RWPE1 (cell line): ENCODE data around the gene MAP4K4.

Experiments used
- CTCF ChIA-PET: fragments of 350-600 bp; sonication (Branson Sonifier 250); formaldehyde crosslinking; extraction: SDS; loops from one replicate; lab custom pipeline; 2021; lab: Yijun Ruan, JAX
- POLR2A ChIA-PET: fragments of 400-600 bp; formaldehyde crosslinking; extraction: SDS; loops from one replicate; lab custom pipeline; 2020; ENCODE audit warnings: antibody characterized with exemption; ENCODE audit not compliant: low non-redundant PET; lab: Yijun Ruan, JAX
- DNase-seq: peaks from one replicate; pipeline ENCODE4 v3.0.0; 2012; ENCODE audit warnings: low spot score
- H3K27ac ChIP-seq: fragments of 450-650 bp; 2 replicates; pipeline ENCODE4 v1.5.1; 2017
- TF ChIP-seq, protein P1 (sequence below): fragments of 450-650 bp; conservative IDR thresholded peaks from 2 replicates; pipeline ENCODE4 v1.5.1; 2017; ENCODE audit warnings: low read depth, mild to moderate bottlenecking

Gene MAP4K4

DNA sequence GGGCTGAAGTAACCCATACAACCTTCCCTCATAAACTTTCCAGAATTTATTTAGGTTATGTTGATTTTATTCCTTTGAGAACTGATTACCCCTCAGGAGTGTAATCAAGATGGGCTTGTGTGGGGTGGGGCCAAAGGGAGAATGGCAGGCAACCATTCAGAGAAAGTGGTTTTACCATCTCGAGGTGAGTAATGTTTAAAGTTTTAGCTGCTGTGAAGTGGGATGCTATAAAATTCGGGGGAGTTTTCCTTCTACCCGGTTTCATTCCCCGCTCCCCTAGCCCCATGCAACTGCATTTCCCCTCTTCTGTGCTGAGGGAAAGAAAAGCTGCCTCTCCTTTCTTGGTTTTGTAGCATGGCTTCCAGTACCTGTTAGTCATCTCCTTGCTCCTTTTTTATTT lies 34.7 kb downstream of the MAP4K4 start:
- no peak overlapping the region for H3K27ac ChIP-seq
- ChIA-PET CTCF (interaction anchor here (0.6 kb wide), 2 partner anchors 77 to 144 kb away, joined by 3 read pairs; no protein-coding TSS in a partner anchor), POLR2A (no interaction called here)
- TF ChIP-seq, protein P1, sequence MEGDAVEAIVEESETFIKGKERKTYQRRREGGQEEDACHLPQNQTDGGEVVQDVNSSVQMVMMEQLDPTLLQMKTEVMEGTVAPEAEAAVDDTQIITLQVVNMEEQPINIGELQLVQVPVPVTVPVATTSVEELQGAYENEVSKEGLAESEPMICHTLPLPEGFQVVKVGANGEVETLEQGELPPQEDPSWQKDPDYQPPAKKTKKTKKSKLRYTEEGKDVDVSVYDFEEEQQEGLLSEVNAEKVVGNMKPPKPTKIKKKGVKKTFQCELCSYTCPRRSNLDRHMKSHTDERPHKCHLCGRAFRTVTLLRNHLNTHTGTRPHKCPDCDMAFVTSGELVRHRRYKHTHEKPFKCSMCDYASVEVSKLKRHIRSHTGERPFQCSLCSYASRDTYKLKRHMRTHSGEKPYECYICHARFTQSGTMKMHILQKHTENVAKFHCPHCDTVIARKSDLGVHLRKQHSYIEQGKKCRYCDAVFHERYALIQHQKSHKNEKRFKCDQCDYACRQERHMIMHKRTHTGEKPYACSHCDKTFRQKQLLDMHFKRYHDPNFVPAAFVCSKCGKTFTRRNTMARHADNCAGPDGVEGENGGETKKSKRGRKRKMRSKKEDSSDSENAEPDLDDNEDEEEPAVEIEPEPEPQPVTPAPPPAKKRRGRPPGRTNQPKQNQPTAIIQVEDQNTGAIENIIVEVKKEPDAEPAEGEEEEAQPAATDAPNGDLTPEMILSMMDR: no peak
- no peak for DNase-seq

DNA sequence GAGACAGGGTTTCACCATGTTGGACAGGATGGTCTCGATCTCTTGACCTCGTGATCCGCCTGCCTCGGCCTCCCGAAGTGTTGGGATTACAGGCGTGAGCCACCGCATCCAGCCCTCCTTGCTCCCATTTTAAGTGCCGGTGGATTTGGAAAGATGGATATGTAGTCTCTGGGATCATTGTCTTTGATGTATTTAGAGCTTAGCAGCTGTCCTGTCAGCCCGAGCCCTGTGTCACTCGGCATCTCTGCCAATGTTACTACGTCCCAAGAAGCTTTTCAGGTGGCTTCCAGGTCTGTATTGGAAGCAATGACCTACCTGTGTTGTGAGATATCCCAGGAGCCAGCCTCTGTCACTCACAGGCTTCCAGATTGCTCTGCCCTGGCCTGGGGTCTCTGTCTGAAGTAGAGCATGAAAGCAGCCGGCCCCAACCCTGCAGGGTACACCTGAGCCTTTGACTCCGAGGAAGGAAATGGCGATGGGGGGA lies 35.3 kb downstream of the MAP4K4 start:
- ChIA-PET POLR2A (no interaction called here), CTCF (interaction anchor here (0.6 kb wide), 1 partner anchor 76 kb away, joined by 3 read pairs; no protein-coding TSS in a partner anchor)
- DNase-seq: no peak
- TF ChIP-seq, protein P1: no peak
- H3K27ac ChIP-seq: peak overlapping the region; percentile 49; the same call in 1 of the 2 replicates

DNA sequence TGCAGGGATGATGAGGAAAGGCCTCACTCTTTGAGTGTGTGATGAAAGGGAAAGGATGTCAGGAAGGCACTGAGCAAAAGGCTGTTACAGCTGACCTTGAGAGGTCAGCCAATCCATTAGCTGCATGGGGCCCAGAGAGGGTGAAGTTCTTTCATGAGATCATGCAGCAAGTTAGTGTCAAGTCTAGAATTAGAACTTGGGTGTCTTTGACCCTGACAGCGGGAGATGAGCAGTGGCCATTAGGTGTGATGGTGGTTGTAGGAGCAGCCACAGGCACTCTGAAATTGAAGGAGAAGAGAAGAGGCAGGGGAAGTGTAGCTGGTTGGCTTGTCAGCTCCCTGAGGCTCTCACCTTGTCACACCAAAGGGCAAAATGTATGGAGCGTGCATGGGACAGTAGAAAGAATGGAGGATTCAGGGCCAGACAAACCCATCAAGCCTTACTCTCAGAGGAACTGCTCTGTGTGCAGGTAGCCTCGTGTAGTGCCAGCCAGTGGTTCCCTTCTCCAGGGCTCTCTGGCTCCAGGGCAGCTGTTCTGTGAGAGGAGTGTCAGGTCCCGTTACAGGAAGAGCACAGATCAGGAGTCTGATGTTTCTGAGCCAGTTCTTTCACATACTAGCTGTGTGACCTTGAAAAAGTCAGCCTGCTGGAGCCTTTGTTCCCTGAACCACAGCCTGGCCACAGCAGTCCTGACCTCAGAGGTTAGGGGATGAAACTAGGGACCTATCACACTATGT lies 35.9 kb downstream of the MAP4K4 start:
- ChIA-PET CTCF (no interaction called here), POLR2A (no interaction called here)

DNA sequence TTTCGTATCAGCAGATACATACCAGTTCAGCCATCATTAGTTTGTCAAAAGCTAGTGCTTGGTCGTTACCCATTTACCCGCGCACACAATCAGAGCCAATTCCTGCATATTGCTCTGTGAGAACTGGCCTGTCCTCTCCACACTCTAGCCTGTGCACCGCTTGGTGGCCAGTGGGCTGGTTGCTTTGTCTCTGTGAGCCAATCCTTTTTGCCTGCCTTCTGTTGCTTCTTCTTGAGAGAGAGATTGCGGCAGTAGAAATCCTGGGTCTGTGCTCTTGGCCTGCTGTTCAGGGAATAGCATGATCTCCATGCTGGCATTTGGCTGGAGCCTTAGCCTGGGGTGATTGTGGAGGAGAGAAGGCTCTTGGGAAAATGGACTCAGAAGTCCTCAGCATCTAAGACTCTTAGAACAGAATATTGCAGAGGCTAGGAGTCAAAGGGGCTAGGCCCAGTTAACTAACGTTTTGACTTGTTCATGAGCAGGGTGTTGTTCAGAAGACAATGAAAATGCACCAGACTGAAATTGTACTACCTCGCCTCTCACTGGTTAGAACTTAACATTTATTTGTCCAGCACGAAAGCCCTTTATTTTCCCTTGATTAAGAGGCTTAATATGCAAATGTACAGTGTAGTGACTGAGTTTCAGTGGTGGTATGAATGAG lies 37.1 kb downstream of the MAP4K4 start:
- CTCF ChIA-PET: no interaction called here
- DNase-seq: no peak
- H3K27ac ChIP-seq: peak overlapping the region; percentile 47
- POLR2A ChIA-PET: no interaction called here
- TF ChIP-seq, protein P1: no peak

More for the DNA sequence above, 35.9 kb downstream of the MAP4K4 start:
- no peak for DNase-seq
- TF ChIP-seq, protein P1: no peak
- peak overlapping the region; percentile 49 for H3K27ac ChIP-seq

DNA sequence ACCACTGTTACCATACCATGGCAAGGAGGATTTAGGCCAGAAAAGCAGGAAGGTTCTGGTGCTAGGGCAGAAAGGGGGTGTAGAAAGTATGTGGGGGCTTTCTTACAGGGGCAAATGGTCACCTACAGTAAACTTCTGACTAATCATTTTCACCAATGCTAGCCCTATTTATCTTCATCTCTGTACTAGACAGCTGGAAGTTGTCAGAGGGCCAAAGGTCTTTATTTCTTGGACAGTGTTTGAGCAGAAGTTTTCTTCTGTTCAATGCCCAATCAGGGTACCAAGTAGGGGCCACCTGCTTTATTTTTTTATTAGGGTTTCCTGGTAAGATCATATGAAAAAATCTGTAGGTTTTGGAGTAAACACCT lies 37.6 kb downstream of the MAP4K4 start:
- ChIA-PET CTCF (no interaction called here), POLR2A (no interaction called here)
- DNase-seq: no peak
- TF ChIP-seq, protein P1: no peak
- no peak overlapping the region for H3K27ac ChIP-seq

DNA sequence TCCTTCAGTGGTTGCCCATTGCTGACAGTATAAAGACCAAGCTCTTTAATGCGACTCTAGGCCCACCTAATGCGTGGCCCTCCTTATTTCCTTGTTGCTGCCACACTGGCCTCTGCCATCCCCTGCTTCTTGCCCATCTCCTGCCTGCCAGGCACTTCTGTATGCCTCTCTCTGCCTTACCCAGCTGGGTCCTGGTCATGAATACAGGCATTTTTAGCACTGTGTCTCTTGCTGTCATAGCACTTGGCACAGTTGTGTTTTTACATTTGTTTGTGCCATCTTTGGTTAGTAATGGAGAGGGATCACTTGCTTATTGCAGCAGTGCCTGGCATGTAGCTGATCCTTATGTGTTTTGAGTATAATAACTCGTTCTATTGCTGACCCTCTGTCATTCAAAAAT lies 38.7 kb downstream of the MAP4K4 start:
- peak overlapping the region; percentile 82 for H3K27ac ChIP-seq
- ChIA-PET POLR2A (no interaction called here), CTCF (no interaction called here)
- TF ChIP-seq, protein P1: no peak
- no peak for DNase-seq
